Fibroblast of the aortic adventitia (primary cell): Measurements from ENCODE around the gene NSD1. TPM values are rescaled to one million over a fixed set of nuclear protein-coding genes. Genes with fewer than 3 reads are reported as not detected.
"Not testable (repeated sequence)": the region's sequence is repeated elsewhere in the genome, so short reads cannot be mapped to it uniquely, and the experiment has no call there.

ENCODE experiments used
- DNase-seq: peaks from one replicate; pipeline ENCODE4 v3.0.0-alpha.2; 2010; ENCODE audit warnings: low read depth
- H3K4me3 ChIP-seq: 2 replicates; pipeline ENCODE4 v1.5.1; 2011; ENCODE audit warnings: low read depth, mild to moderate bottlenecking, control low read depth, low read length, moderate library complexity
- CTCF ChIP-seq: IDR thresholded peaks from 2 replicates; pipeline ENCODE4 v1.5.1; 2011; ENCODE audit warnings: mild to moderate bottlenecking, low read length, control low read depth, inconsistent platforms; ENCODE audit not compliant: insufficient read depth
- total RNA-seq: library from RNA; depleted of rRNA; stranded (reverse); fragments of >200 nt; gene quantifications from 2 replicates; pipeline ENCODE4 v1.2.3, GENCODE V29; 2012; ENCODE audit warnings: low replicate concordance

The NSD1 gene
- total RNA-seq, 1 donor: 50.3 TPM

GRCh38 chr5:177334781-177335700 lies 201.5 kb downstream of the NSD1 start:
- no peak for TF ChIP-seq CTCF
- no peak for DNase-seq

GRCh38 chr5:177335701-177336065 lies 202.1 kb downstream of the NSD1 start:
- DNase-seq: no peak
- no peak overlapping the region for H3K4me3 ChIP-seq
- TF ChIP-seq CTCF: no peak

More at GRCh38 chr5:177334781-177335700, 201.5 kb downstream of the NSD1 start:
- H3K4me3 ChIP-seq: no peak overlapping the region

GRCh38 chr5:177336112-177336511 lies 202.5 kb downstream of the NSD1 start:
- no peak for DNase-seq
- H3K4me3 ChIP-seq: no peak overlapping the region
- TF ChIP-seq CTCF: no peak

- no peak overlapping the region for H3K4me3 ChIP-seq
- TF ChIP-seq CTCF: no peak
- DNase-seq: no peak
Measured at GRCh38 chr5:177336603-177337494, 203.3 kb downstream of the NSD1 start.

GRCh38 chr5:177338251-177339106 lies 204.9 kb downstream of the NSD1 start:
- no peak for TF ChIP-seq CTCF
- no peak for DNase-seq
- H3K4me3 ChIP-seq: no peak overlapping the region

GRCh38 chr5:177339107-177339638 lies 205.6 kb downstream of the NSD1 start:
- no peak overlapping the region for H3K4me3 ChIP-seq
- DNase-seq: no peak
- TF ChIP-seq CTCF: no peak

- not testable (repeated sequence) for DNase-seq, H3K4me3 ChIP-seq
Measured at GRCh38 chr5:177343000-177343399, 209.4 kb downstream of the NSD1 start.
